ENCODE data around the gene WDR74.

The WDR74 gene

GRCh38 chr11:62791501-62792201 lies 47.7 kb downstream of the WDR74 start, which contains the start of gene TMEM223:
Gene TMEM223 (minus strand): TSS chr11:62792006. CDS start chr11:62791994, 12 bp downstream.
- DNase-seq: peak; percentile 94

GRCh38 chr11:62789576-62789975 lies 49.8 kb downstream of the WDR74 start:
- no peak for DNase-seq

- no peak for DNase-seq
Observed at GRCh38 chr11:62788991-62789390, 50.4 kb downstream of the WDR74 start.

- peak; percentile 100 for DNase-seq
Observed at GRCh38 chr11:62787005-62787759, 52.2 kb downstream of the WDR74 start, which contains the start of gene TMEM179B. Gene TMEM179B (plus strand): TSS chr11:62787402. CDS start chr11:62787432, 30 bp downstream.

- DNase-seq: peak; percentile 90
Observed at GRCh38 chr11:62786318-62787004, 52.9 kb downstream of the WDR74 start.
